Trophoblast cell (in vitro differentiated cells and primary cell): Measurements from ENCODE around the gene PGAP3.
A peak's percentile ranks its signal among the peaks of the same experiment; 100 is the strongest.
"Not testable (repeated sequence)": the region's sequence is repeated elsewhere in the genome, so short reads cannot be mapped to it uniquely, and the experiment has no call there.

Experiments
- DNase-seq, 2 donors: peaks; one replicate each; pipeline ENCODE4 v3.0.0-alpha.2; 2016
- H2AFZ ChIP-seq: 2 replicates; pipeline ENCODE4 v1.6.1; 2013; ENCODE audit warnings: low read length, moderate library complexity, mild to moderate bottlenecking; ENCODE audit not compliant: insufficient read depth, poor library complexity
- H2AK5ac ChIP-seq: 2 replicates; pipeline ENCODE4 v1.6.1; 2013; ENCODE audit warnings: mild to moderate bottlenecking, low read length
- H2BK120ac ChIP-seq: 2 replicates; pipeline ENCODE4 v1.6.1; 2013; ENCODE audit warnings: low read length, mild to moderate bottlenecking, moderate library complexity; ENCODE audit not compliant: insufficient read depth, poor library complexity
- H2BK12ac ChIP-seq: 2 replicates; pipeline ENCODE4 v1.6.1; 2013; ENCODE audit warnings: mild to moderate bottlenecking, low read length, moderate library complexity
- H2BK5ac ChIP-seq: 2 replicates; pipeline ENCODE4 v1.6.1; 2013; ENCODE audit warnings: low read length, low read depth, moderate library complexity, mild to moderate bottlenecking; ENCODE audit not compliant: poor library complexity
- H3K14ac ChIP-seq: 2 replicates; pipeline ENCODE4 v1.6.1; 2013; ENCODE audit warnings: mild to moderate bottlenecking, low read length
- H3K18ac ChIP-seq: 2 replicates; pipeline ENCODE4 v1.6.1; 2013; ENCODE audit warnings: mild to moderate bottlenecking, low read length
- H3K23ac ChIP-seq: 2 replicates; pipeline ENCODE4 v1.6.1; 2013; ENCODE audit warnings: low read length
- H3K27ac ChIP-seq: 2 replicates; pipeline ENCODE4 v1.5.1; 2013; ENCODE audit warnings: low read depth, mild to moderate bottlenecking, inconsistent platforms, low read length, moderate library complexity
- H3K27me3 ChIP-seq: 2 replicates; pipeline ENCODE4 v1.6.1; 2013; ENCODE audit warnings: inconsistent platforms, mild to moderate bottlenecking, low read length, moderate library complexity; ENCODE audit not compliant: insufficient read depth
- H3K36me3 ChIP-seq, 2 experiments: 1 replicate in 1 of 2; 2 replicates in 1 of 2; pipeline ENCODE4 v1.6.1; 2013; ENCODE audit warnings: low read length in 2 of 2, mild to moderate bottlenecking in 2 of 2, moderate library complexity in 1 of 2; ENCODE audit not compliant: insufficient read depth in 2 of 2, control insufficient read depth in 1 of 2
- H3K4ac ChIP-seq: 2 replicates; pipeline ENCODE4 v1.6.1; 2013; ENCODE audit warnings: low read depth, mild to moderate bottlenecking, low read length, moderate library complexity
- H3K4me1 ChIP-seq, 2 experiments: 1 replicate in 1 of 2; 2 replicates in 1 of 2; pipeline ENCODE4 v1.6.1; 2013; ENCODE audit warnings: low read length in 2 of 2, mild to moderate bottlenecking in 2 of 2, moderate library complexity in 1 of 2; ENCODE audit not compliant: insufficient read depth in 2 of 2, control insufficient read depth in 1 of 2
- H3K4me2 ChIP-seq: 2 replicates; pipeline ENCODE4 v1.6.1; 2013; ENCODE audit warnings: inconsistent platforms, mild to moderate bottlenecking, low read length, moderate library complexity
- H3K4me3 ChIP-seq: 2 replicates; pipeline ENCODE4 v1.5.1; 2013; ENCODE audit warnings: mild to moderate bottlenecking, low read depth, low read length, inconsistent platforms
- H3K79me1 ChIP-seq: one replicate; pipeline ENCODE4 v1.6.1; 2013; ENCODE audit warnings: low read length
- H3K79me2 ChIP-seq: 2 replicates; pipeline ENCODE4 v1.6.1; 2013; ENCODE audit warnings: low read length, mild to moderate bottlenecking; ENCODE audit not compliant: control insufficient read depth, insufficient read depth, poor library complexity
- H3K9ac ChIP-seq: 2 replicates; pipeline ENCODE4 v1.6.1; 2013; ENCODE audit warnings: mild to moderate bottlenecking, low read length
- H3K9me3 ChIP-seq: 2 replicates; pipeline ENCODE4 v1.6.1; 2013; ENCODE audit warnings: low read depth, mild to moderate bottlenecking, control low read depth, inconsistent platforms, low read length; ENCODE audit not compliant: insufficient read depth
- H4K12ac ChIP-seq: 2 replicates; pipeline ENCODE4 v1.6.1; 2013; ENCODE audit warnings: low read depth, mild to moderate bottlenecking, low read length, moderate library complexity
- H4K8ac ChIP-seq: 2 replicates; pipeline ENCODE4 v1.6.1; 2013; ENCODE audit warnings: low read depth, mild to moderate bottlenecking, low read length, moderate library complexity
- H4K91ac ChIP-seq: one replicate; pipeline ENCODE4 v1.6.1; 2013; ENCODE audit warnings: low read depth, mild to moderate bottlenecking, low read length, moderate library complexity
- WGBS: extraction: QIAGEN DNeasy Blood & Tissue Kit; methylation state at CpG from one replicate; pipeline ENCODE4 v1.1.7; 2013; ENCODE audit warnings: missing lambda C conversion rate; ENCODE audit not compliant: insufficient read length, insufficient coverage; ENCODE audit errors: extremely low coverage; 5-methylcytosine and 5-hydroxymethylcytosine counted together

Gene PGAP3

DNA sequence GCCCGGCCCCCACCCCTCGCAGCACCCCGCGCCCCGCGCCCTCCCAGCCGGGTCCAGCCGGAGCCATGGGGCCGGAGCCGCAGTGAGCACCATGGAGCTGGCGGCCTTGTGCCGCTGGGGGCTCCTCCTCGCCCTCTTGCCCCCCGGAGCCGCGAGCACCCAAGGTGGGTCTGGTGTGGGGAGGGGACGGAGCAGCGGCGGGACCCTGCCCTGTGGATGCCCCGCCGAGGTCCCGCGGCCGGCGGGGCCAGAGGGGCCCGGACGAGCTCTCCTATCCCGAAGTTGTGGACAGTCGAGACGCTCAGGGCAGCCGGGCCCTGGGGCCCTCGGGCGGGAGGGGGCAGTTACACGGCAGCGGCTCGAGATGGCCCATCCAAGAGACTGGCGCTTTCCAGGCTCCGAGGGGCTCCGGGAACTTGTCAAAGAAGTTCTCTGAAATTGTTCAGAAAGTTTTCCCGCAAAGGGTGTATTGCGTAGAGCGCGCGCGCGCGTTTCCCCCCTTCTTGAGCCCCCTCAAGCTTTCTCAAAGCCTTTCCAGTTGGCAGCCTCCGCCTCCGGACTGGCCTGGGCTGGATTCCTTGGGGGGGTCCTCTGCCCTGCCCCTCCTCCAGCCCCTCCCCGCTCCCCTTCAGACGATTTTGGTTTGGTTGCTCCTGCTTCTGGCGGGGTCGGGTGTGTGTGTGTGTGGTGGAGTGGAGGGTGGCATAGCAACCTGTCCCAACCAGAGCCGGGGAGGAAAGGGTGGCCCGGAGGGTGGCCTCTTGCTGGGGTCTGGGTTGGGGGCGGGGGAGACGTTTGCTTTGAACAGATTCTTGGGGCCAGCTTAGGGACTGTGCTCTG lies 12.5 kb upstream of the PGAP3 start:
- Histone ChIP-seq H2AK5ac (no peak overlapping the region), H3K9me3 (no peaks in the 10 kb centered on the region), H3K27me3 (no peaks in the 10 kb centered on the region), H4K12ac (peak overlapping the region; percentile 52), H4K8ac (peak overlapping the region; percentile 83), H3K23ac (no peak overlapping the region), H3K79me2 (peaks cover 5% of the 10 kb centered on the region), H3K4me2 (peak overlapping the region; percentile 89), H2BK12ac (no peak overlapping the region), H3K27ac (no peak overlapping the region), H3K36me3 (no peaks in the 10 kb centered on the region), H2AFZ (peak overlapping the region; percentile 85), H3K4ac (peak overlapping the region; percentile 88), H3K4me1 (peaks cover 14 to 23% of the 10 kb centered on the region in 2 experiments), H2BK5ac (peak overlapping the region; percentile 58), H2BK120ac (peak overlapping the region; percentile 82), H3K4me3 (peak overlapping the region; percentile 86), H3K79me1 (peaks cover 11% of the 10 kb centered on the region), H4K91ac (peak overlapping the region; percentile 78), H3K18ac (peak overlapping the region; percentile 93), H3K9ac (peak overlapping the region; percentile 76), H3K14ac (peak overlapping the region; percentile 89)
- peak; percentile 29 to 49 for DNase-seq
- no CpG with 5 or more reads among the region's 57 CpGs for WGBS

DNA sequence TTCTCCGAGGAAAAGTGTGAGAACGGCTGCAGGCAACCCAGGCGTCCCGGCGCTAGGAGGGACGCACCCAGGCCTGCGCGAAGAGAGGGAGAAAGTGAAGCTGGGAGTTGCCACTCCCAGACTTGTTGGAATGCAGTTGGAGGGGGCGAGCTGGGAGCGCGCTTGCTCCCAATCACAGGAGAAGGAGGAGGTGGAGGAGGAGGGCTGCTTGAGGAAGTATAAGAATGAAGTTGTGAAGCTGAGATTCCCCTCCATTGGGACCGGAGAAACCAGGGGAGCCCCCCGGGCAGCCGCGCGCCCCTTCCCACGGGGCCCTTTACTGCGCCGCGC lies 11.9 kb upstream of the PGAP3 start, which contains the start of gene ERBB2:
Gene ERBB2 (plus strand): TSS at position 247 of the 330 bp plus-strand sequence. CDS start 175 bp downstream, outside the sequence.
- Histone ChIP-seq H3K36me3 (no peaks in the 10 kb centered on the region), H3K27ac (no peak within 1 kb of the TSS), H3K23ac (no peak within 1 kb of the TSS), H3K4ac (peak within 1 kb of the TSS; percentile 88), H2AK5ac (no peak within 1 kb of the TSS), H3K14ac (peak within 1 kb of the TSS; percentile 89), H2BK12ac (no peak within 1 kb of the TSS), H3K9ac (peak within 1 kb of the TSS; percentile 76), H2BK5ac (peak within 1 kb of the TSS; percentile 58), H3K79me1 (peaks cover 11% of the 10 kb centered on the region), H3K4me1 (peaks cover 17 to 23% of the 10 kb centered on the region in 2 experiments), H4K8ac (peak within 1 kb of the TSS; percentile 83), H4K91ac (peak within 1 kb of the TSS; percentile 78), H3K4me2 (peak within 1 kb of the TSS; percentile 89), H2AFZ (peak within 1 kb of the TSS; percentile 85), H4K12ac (peak within 1 kb of the TSS; percentile 76), H3K4me3 (peak within 1 kb of the TSS; percentile 86), H3K79me2 (peaks cover 5% of the 10 kb centered on the region), H2BK120ac (peak within 1 kb of the TSS; percentile 82), H3K18ac (peak within 1 kb of the TSS; percentile 93), H3K27me3 (no peaks in the 10 kb centered on the region), H3K9me3 (no peaks in the 10 kb centered on the region)
- WGBS = no CpG with 5 or more reads among the region's 20 CpGs
- DNase-seq = peak; percentile 69 to 75

DNA sequence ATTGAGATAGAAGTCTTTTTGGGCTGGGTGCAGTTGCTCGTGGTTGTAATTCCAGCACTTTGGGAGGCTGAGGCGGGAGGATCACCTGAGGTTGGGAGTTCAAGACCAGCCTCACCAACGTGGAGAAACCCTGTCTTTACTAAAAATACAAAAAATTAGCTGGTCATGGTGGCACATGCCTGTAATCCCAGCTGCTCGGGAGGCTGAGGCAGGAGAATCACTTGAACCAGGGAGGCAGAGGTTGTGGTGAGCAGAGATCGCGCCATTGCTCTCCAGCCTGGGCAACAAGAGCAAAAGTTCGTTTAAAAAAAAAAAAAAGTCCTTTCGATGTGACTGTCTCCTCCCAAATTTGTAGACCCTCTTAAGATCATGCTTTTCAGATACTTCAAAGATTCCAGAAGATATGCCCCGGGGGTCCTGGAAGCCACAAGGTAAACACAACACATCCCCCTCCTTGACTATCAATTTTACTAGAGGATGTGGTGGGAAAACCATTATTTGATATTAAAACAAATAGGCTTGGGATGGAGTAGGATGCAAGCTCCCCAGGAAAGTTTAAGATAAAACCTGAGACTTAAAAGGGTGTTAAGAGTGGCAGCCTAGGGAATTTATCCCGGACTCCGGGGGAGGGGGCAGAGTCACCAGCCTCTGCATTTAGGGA lies 11.4 kb upstream of the PGAP3 start:
- Histone ChIP-seq H3K4me1 (peaks cover 20 to 21% of the 10 kb centered on the region in 2 experiments), H2AFZ (peak overlapping the region; percentile 76), H3K79me1 (peaks cover 11% of the 10 kb centered on the region), H4K8ac (peak overlapping the region; percentile 66), H2BK120ac (peak overlapping the region; percentile 20), H3K4me2 (peak overlapping the region; percentile 89), H4K12ac (peak overlapping the region; percentile 76), H3K4me3 (peak overlapping the region; percentile 86), H3K9ac (peak overlapping the region; percentile 36)
- H4K91ac ChIP-seq, H3K27ac ChIP-seq, H3K27me3 ChIP-seq, H3K36me3 ChIP-seq, H3K9me3 ChIP-seq, H3K79me2 ChIP-seq, H2AK5ac ChIP-seq, H3K18ac ChIP-seq, H3K23ac ChIP-seq, H3K4ac ChIP-seq, DNase-seq, H2BK12ac ChIP-seq, H2BK5ac ChIP-seq, H3K14ac ChIP-seq: not testable (repeated sequence)
- no CpG with 5 or more reads among the region's 11 CpGs for WGBS

DNA sequence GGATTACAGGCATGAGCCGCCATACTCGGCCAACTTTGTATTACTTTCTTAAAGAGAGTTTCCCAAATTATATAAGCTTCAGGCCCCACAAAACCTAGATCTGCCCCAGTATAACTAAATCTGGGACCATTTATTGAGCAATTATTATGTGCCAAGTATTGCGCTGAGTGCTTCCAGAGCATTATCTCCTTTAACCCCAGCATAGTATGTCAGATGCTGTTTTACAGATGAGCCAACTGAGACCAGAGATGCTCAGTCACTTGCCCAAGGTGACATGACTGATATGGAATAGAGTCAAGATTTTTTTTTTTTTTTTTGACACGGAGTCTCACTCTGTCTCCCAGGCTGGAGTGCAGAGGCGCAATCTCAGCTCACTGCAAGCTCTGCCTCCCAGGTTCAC lies 10.1 kb upstream of the PGAP3 start:
- Histone ChIP-seq H4K8ac (no peak overlapping the region), H4K91ac (no peak overlapping the region), H3K4me2 (no peak overlapping the region), H3K27me3 (no peaks in the 10 kb centered on the region), H3K4ac (no peak overlapping the region), H2BK12ac (no peak overlapping the region), H3K23ac (no peak overlapping the region), H3K27ac (no peak overlapping the region), H2BK5ac (no peak overlapping the region), H2BK120ac (no peak overlapping the region), H3K14ac (no peak overlapping the region), H3K18ac (no peak overlapping the region), H3K4me3 (no peak overlapping the region), H3K9me3 (no peaks in the 10 kb centered on the region), H3K9ac (no peak overlapping the region), H4K12ac (no peak overlapping the region), H3K4me1 (peaks cover 20 to 21% of the 10 kb centered on the region in 2 experiments), H3K79me1 (peaks cover 11% of the 10 kb centered on the region), H3K79me2 (peaks cover 5% of the 10 kb centered on the region), H3K36me3 (no peaks in the 10 kb centered on the region), H2AFZ (no peak overlapping the region), H2AK5ac (no peak overlapping the region)
- DNase-seq = no peak
- no CpG with 5 or more reads among the region's 5 CpGs for WGBS
